ENCODE data around the gene KAT8.
"Not testable (repeated sequence)": the region's sequence is repeated elsewhere in the genome, so short reads cannot be mapped to it uniquely, and the experiment has no call there.

The KAT8 gene

GRCh38 chr16:31083081-31083480 lies 34.4 kb upstream of the KAT8 start:
- in situ Hi-C loops (cut with MboI; ENCODE audit: low pct_unique_long_range_greater_than_20kb, low sequenced_read_pairs), result no loop called here
- DNase-seq, result no peak

GRCh38 chr16:31083556-31083955 lies 33.9 kb upstream of the KAT8 start:
- in situ Hi-C loops (cut with MboI; ENCODE audit: low pct_unique_long_range_greater_than_20kb, low sequenced_read_pairs), result no loop called here

GRCh38 chr16:31083981-31084380 lies 33.5 kb upstream of the KAT8 start:
- in situ Hi-C loops (cut with MboI; ENCODE audit: low pct_unique_long_range_greater_than_20kb, low sequenced_read_pairs), result no loop called here

More at GRCh38 chr16:31083556-31083955, 33.9 kb upstream of the KAT8 start:
- no peak for DNase-seq

GRCh38 chr16:31084584-31085302 lies 32.7 kb upstream of the KAT8 start:
- in situ Hi-C loops (cut with MboI; ENCODE audit: low pct_unique_long_range_greater_than_20kb, low sequenced_read_pairs), result no loop called here
- no peak for DNase-seq

More at GRCh38 chr16:31083981-31084380, 33.5 kb upstream of the KAT8 start:
- no peak for DNase-seq

- in situ Hi-C loops (cut with MboI; ENCODE audit: low pct_unique_long_range_greater_than_20kb, low sequenced_read_pairs), result no loop called here
- DNase-seq, result no peak
Measured at GRCh38 chr16:31085411-31085810, 32.1 kb upstream of the KAT8 start.

GRCh38 chr16:31085873-31086628 lies 31.4 kb upstream of the KAT8 start:
- in situ Hi-C loops (cut with MboI; ENCODE audit: low pct_unique_long_range_greater_than_20kb, low sequenced_read_pairs), result no loop called here
- no peak for DNase-seq

GRCh38 chr16:31086629-31086906 lies 30.9 kb upstream of the KAT8 start:
- in situ Hi-C loops (cut with MboI; ENCODE audit: low pct_unique_long_range_greater_than_20kb, low sequenced_read_pairs), result no loop called here

GRCh38 chr16:31087481-31087880 lies 30.0 kb upstream of the KAT8 start:
- no peak for DNase-seq
- in situ Hi-C loops (cut with MboI; ENCODE audit: low pct_unique_long_range_greater_than_20kb, low sequenced_read_pairs), result no loop called here

More at GRCh38 chr16:31086629-31086906, 30.9 kb upstream of the KAT8 start:
- no peak for DNase-seq

GRCh38 chr16:31087971-31088370 lies 29.5 kb upstream of the KAT8 start:
- in situ Hi-C loops (cut with MboI; ENCODE audit: low pct_unique_long_range_greater_than_20kb, low sequenced_read_pairs), result no loop called here
- DNase-seq, result no peak

GRCh38 chr16:31088459-31089183 lies 28.8 kb upstream of the KAT8 start, which contains the start of gene PRSS53:
TSS of gene PRSS53 (minus strand) at chr16:31088943. CDS start at chr16:31088809, 134 bp downstream.
- no peak for DNase-seq
- in situ Hi-C loops (cut with MboI; ENCODE audit: low pct_unique_long_range_greater_than_20kb, low sequenced_read_pairs), result no loop called here

- in situ Hi-C loops (cut with MboI; ENCODE audit: low pct_unique_long_range_greater_than_20kb, low sequenced_read_pairs), result no loop called here
- DNase-seq, result no peak
Measured at GRCh38 chr16:31089199-31089598, 28.3 kb upstream of the KAT8 start.

- in situ Hi-C loops (cut with MboI; ENCODE audit: low pct_unique_long_range_greater_than_20kb, low sequenced_read_pairs), result no loop called here
- DNase-seq, result no peak
Measured at GRCh38 chr16:31090540-31090939, 26.9 kb upstream of the KAT8 start.

GRCh38 chr16:31092330-31092729 lies 25.1 kb upstream of the KAT8 start:
- DNase-seq, result no peak
- in situ Hi-C loops (cut with MboI; ENCODE audit: low pct_unique_long_range_greater_than_20kb, low sequenced_read_pairs), result no loop called here

GRCh38 chr16:31093132-31093703 lies 24.2 kb upstream of the KAT8 start:
- in situ Hi-C loops (cut with MboI; ENCODE audit: low pct_unique_long_range_greater_than_20kb, low sequenced_read_pairs), result no loop called here
- DNase-seq, result no peak

- no peak for DNase-seq
- in situ Hi-C loops (cut with MboI; ENCODE audit: low pct_unique_long_range_greater_than_20kb, low sequenced_read_pairs), result no loop called here
Measured at GRCh38 chr16:31094088-31094423, 23.4 kb upstream of the KAT8 start.

GRCh38 chr16:31094424-31095120 lies 22.9 kb upstream of the KAT8 start, which contains the start of gene VKORC1:
TSS of gene VKORC1 (minus strand) at chr16:31094797. CDS start at chr16:31094729, 68 bp downstream.
- peak; percentile 98 for DNase-seq
- in situ Hi-C loops (cut with MboI; ENCODE audit: low pct_unique_long_range_greater_than_20kb, low sequenced_read_pairs), result no loop called here

- DNase-seq, result no peak
- in situ Hi-C loops (cut with MboI; ENCODE audit: low pct_unique_long_range_greater_than_20kb, low sequenced_read_pairs), result no loop called here
Measured at GRCh38 chr16:31099860-31100638, 17.4 kb upstream of the KAT8 start.

GRCh38 chr16:31100876-31101641 lies 16.4 kb upstream of the KAT8 start:
- in situ Hi-C loops (cut with MboI; ENCODE audit: low pct_unique_long_range_greater_than_20kb, low sequenced_read_pairs); DNase-seq: not testable (repeated sequence)
